Activated CD4-positive, alpha-beta T cell treated with anti-CD3 and anti-CD28 coated beads, Interleukin-2, amount 10 ng/mL, durations not matched to agents 7 days and 5 days (primary cell): ENCODE results near the gene NFE2L3. TPM values are rescaled to one million over a fixed set of nuclear protein-coding genes. Genes with fewer than 3 reads are reported as not detected.
A peak's percentile ranks its signal among the peaks of the same experiment; 100 is the strongest.
"Not testable (repeated sequence)": the region's sequence is repeated elsewhere in the genome, so short reads cannot be mapped to it uniquely, and the experiment has no call there.

Experiments used
- CTCF ChIA-PET: fragments of 350-600 bp; sonication (Branson Sonifier 250); formaldehyde crosslinking; loops from one replicate; lab custom pipeline; 2021; ENCODE audit warnings: antibody characterized with exemption; lab: Charles Lee
- POLR2A ChIA-PET: fragments of 350-600 bp; sonication (Branson Sonifier 250); formaldehyde crosslinking; loops from one replicate; lab custom pipeline; 2021; ENCODE audit warnings: antibody characterized with exemption; lab: Charles Lee
- DNase-seq: peaks from one replicate; pipeline ENCODE4 v3.0.0-alpha.2; 2020
- H3K27ac Mint-ChIP-seq: one replicate; pipeline ENCODE4 v1.8.0; 2021; ENCODE audit warnings: mild to moderate bottlenecking, moderate library complexity, mixed read lengths
- H3K27me3 Mint-ChIP-seq: one replicate; pipeline ENCODE4 v1.8.0; 2021; ENCODE audit warnings: mixed read lengths
- H3K36me3 Mint-ChIP-seq: one replicate; pipeline ENCODE4 v1.8.0; 2021; ENCODE audit warnings: low read depth, mixed read lengths
- H3K4me1 Mint-ChIP-seq: one replicate; pipeline ENCODE4 v1.8.0; 2021; ENCODE audit warnings: mixed read lengths
- H3K4me3 Mint-ChIP-seq: one replicate; pipeline ENCODE4 v1.8.0; 2021; ENCODE audit warnings: mild to moderate bottlenecking, moderate library complexity, mixed read lengths
- H3K9me3 Mint-ChIP-seq: one replicate; pipeline ENCODE4 v1.8.0; 2021; ENCODE audit warnings: mixed read lengths
- total RNA-seq, 2 experiments: library from RNA; stranded (reverse); gene quantifications; one replicate each; pipeline ENCODE4 v1.2.3, GENCODE V29; 2021

The NFE2L3 gene
- total RNA-seq, 2 experiments from 2014 or later: 12.0 to 15.3 TPM

- DNase-seq: no peak
- peaks cover 51% of the 10 kb centered on the region for H3K4me1 Mint-ChIP-seq
- POLR2A ChIA-PET: no interaction called here
- H3K9me3 Mint-ChIP-seq: no peaks in the 10 kb centered on the region
- H3K27ac Mint-ChIP-seq: peak overlapping the region; percentile 98
- no peaks in the 10 kb centered on the region for H3K36me3 Mint-ChIP-seq
- CTCF ChIA-PET: interaction anchor here (0.5 to 3.6 kb wide), 9 partner anchors 10 to 258 kb away, joined by 3 to 17 read pairs (median 4); no protein-coding TSS in a partner anchor
- peak overlapping the region; percentile 90 for H3K4me3 Mint-ChIP-seq
- no peaks in the 10 kb centered on the region for H3K27me3 Mint-ChIP-seq
These were observed 902 bp upstream of the NFE2L3 start for GRCh38 chr7:26151096-26151495.

GRCh38 chr7:26151650-26151952 lies 397 bp upstream of the NFE2L3 start:
- peaks cover 56% of the 10 kb centered on the region for H3K4me1 Mint-ChIP-seq
- peak overlapping the region; percentile 90 for H3K4me3 Mint-ChIP-seq
- DNase-seq: no peak
- H3K36me3 Mint-ChIP-seq: no peaks in the 10 kb centered on the region
- POLR2A ChIA-PET: interaction anchor here (1.5 kb wide), 1 partner anchor 48 kb away, joined by 10 read pairs; no protein-coding TSS in a partner anchor
- H3K27ac Mint-ChIP-seq: peak overlapping the region; percentile 98
- no peaks in the 10 kb centered on the region for H3K9me3 Mint-ChIP-seq
- CTCF ChIA-PET: interaction anchor here (0.5 to 3.6 kb wide), 16 partner anchors 9 to 289 kb away, joined by 3 to 17 read pairs (median 4); no protein-coding TSS in a partner anchor
- H3K27me3 Mint-ChIP-seq: no peaks in the 10 kb centered on the region

GRCh38 chr7:26152782-26153240 lies 813 bp downstream of the NFE2L3 start:
- POLR2A ChIA-PET: interaction anchor here (1.1 to 1.5 kb wide), 2 partner anchors 36 to 47 kb away, joined by 3 to 10 read pairs; no protein-coding TSS in a partner anchor
- H3K27ac Mint-ChIP-seq: peak overlapping the region; percentile 91
- peak; percentile 41 for DNase-seq
- H3K4me3 Mint-ChIP-seq: peak overlapping the region; percentile 88
- H3K9me3 Mint-ChIP-seq, H3K36me3 Mint-ChIP-seq, H3K27me3 Mint-ChIP-seq: not testable (repeated sequence)
- H3K4me1 Mint-ChIP-seq: peaks cover 68% of the 10 kb centered on the region
- CTCF ChIA-PET: interaction anchor here (1.2 to 3.6 kb wide), 6 partner anchors 9 to 290 kb away, joined by 3 to 17 read pairs (median 6); no protein-coding TSS in a partner anchor

GRCh38 chr7:26153241-26153822 lies 1.3 kb downstream of the NFE2L3 start:
- peak overlapping the region; percentile 88 for H3K4me3 Mint-ChIP-seq
- peaks cover 6% of the 10 kb centered on the region for H3K36me3 Mint-ChIP-seq
- DNase-seq: no peak
- ChIA-PET POLR2A (no interaction called here), CTCF (interaction anchor here (1.4 to 3.2 kb wide), 2 partner anchors 14 to 291 kb away, joined by 4 to 16 read pairs; no protein-coding TSS in a partner anchor)
- peaks cover 74% of the 10 kb centered on the region for H3K4me1 Mint-ChIP-seq
- no peaks in the 10 kb centered on the region for H3K27me3 Mint-ChIP-seq
- no peaks in the 10 kb centered on the region for H3K9me3 Mint-ChIP-seq
- H3K27ac Mint-ChIP-seq: peak overlapping the region; percentile 91

GRCh38 chr7:26153823-26154783 lies 2.1 kb downstream of the NFE2L3 start:
- Mint-ChIP-seq H3K4me3 (peak overlapping the region; percentile 88), H3K36me3 (peaks cover 8% of the 10 kb centered on the region), H3K27me3 (no peaks in the 10 kb centered on the region), H3K4me1 (peaks cover 81% of the 10 kb centered on the region), H3K9me3 (no peaks in the 10 kb centered on the region), H3K27ac (peak overlapping the region; percentile 91)
- CTCF ChIA-PET: interaction anchor here (0.9 to 3.2 kb wide), 3 partner anchors 13 to 63 kb away, joined by 3 to 16 read pairs (median 9); no protein-coding TSS in a partner anchor
- POLR2A ChIA-PET: no interaction called here
- DNase-seq: no peak

- H3K9me3 Mint-ChIP-seq: no peaks in the 10 kb centered on the region
- no peak for DNase-seq
- peaks cover 18% of the 10 kb centered on the region for H3K36me3 Mint-ChIP-seq
- ChIA-PET POLR2A (interaction anchor here (0.5 to 1.6 kb wide), 7 partner anchors 36 to 833 kb away, joined by 3 to 5 read pairs (median 4); partner anchors contain the start of genes CBX3, HNRNPA2B1 and SNX10), CTCF (interaction anchor here (0.5 to 3.2 kb wide), 7 partner anchors 11 to 301 kb away, joined by 3 to 16 read pairs (median 3); no protein-coding TSS in a partner anchor)
- H3K27ac Mint-ChIP-seq: peak overlapping the region; percentile 78
- peak overlapping the region; percentile 68 for H3K4me3 Mint-ChIP-seq
- no peaks in the 10 kb centered on the region for H3K27me3 Mint-ChIP-seq
- H3K4me1 Mint-ChIP-seq: peaks cover 85% of the 10 kb centered on the region
These were observed 3.8 kb downstream of the NFE2L3 start for GRCh38 chr7:26155531-26156375.

- POLR2A ChIA-PET: interaction anchor here (0.7 to 1.6 kb wide), 4 partner anchors 40 to 135 kb away, joined by 3 to 5 read pairs (median 4); partner anchors contain the start of genes CBX3, HNRNPA2B1 and SNX10
- Mint-ChIP-seq H3K9me3 (no peaks in the 10 kb centered on the region), H3K36me3 (peaks cover 20% of the 10 kb centered on the region)
These were observed 4.7 kb downstream of the NFE2L3 start for GRCh38 chr7:26156451-26157420.

GRCh38 chr7:26157520-26158105 lies 5.6 kb downstream of the NFE2L3 start:
- POLR2A ChIA-PET: interaction anchor here (0.5 kb wide), 1 partner anchor 1733 kb away, joined by 3 read pairs; no protein-coding TSS in a partner anchor
- peak overlapping the region; percentile 46 for H3K27ac Mint-ChIP-seq

More at GRCh38 chr7:26156451-26157420, 4.7 kb downstream of the NFE2L3 start:
- CTCF ChIA-PET: interaction anchor here (0.6 to 3.2 kb wide), 7 partner anchors 9 to 40 kb away, joined by 3 to 16 read pairs (median 6); no protein-coding TSS in a partner anchor
- peak overlapping the region; percentile 78 for H3K27ac Mint-ChIP-seq
- peaks cover 78% of the 10 kb centered on the region for H3K4me1 Mint-ChIP-seq
- H3K4me3 Mint-ChIP-seq: peak overlapping the region; percentile 68
- DNase-seq: peak; percentile 56
- no peaks in the 10 kb centered on the region for H3K27me3 Mint-ChIP-seq

GRCh38 chr7:26159243-26159642 lies 7.2 kb downstream of the NFE2L3 start:
- Mint-ChIP-seq H3K27me3 (no peaks in the 10 kb centered on the region), H3K4me1 (peaks cover 68% of the 10 kb centered on the region), H3K36me3 (peaks cover 31% of the 10 kb centered on the region), H3K27ac (no peak overlapping the region), H3K4me3 (no peak overlapping the region), H3K9me3 (peaks cover 3% of the 10 kb centered on the region)
- ChIA-PET CTCF (no interaction called here), POLR2A (no interaction called here)
- DNase-seq: no peak

More at GRCh38 chr7:26157520-26158105, 5.6 kb downstream of the NFE2L3 start:
- no peaks in the 10 kb centered on the region for H3K9me3 Mint-ChIP-seq
- CTCF ChIA-PET: interaction anchor here (0.5 to 1.8 kb wide), 5 partner anchors 8 to 64 kb away, joined by 3 to 6 read pairs (median 5); no protein-coding TSS in a partner anchor
- H3K4me1 Mint-ChIP-seq: peaks cover 77% of the 10 kb centered on the region
- H3K4me3 Mint-ChIP-seq: no peak overlapping the region
- DNase-seq: no peak
- no peaks in the 10 kb centered on the region for H3K27me3 Mint-ChIP-seq
- peaks cover 22% of the 10 kb centered on the region for H3K36me3 Mint-ChIP-seq

GRCh38 chr7:26160896-26161295 lies 8.9 kb downstream of the NFE2L3 start:
- Mint-ChIP-seq H3K4me3 (no peak overlapping the region), H3K27ac (no peak overlapping the region), H3K9me3 (peaks cover 3% of the 10 kb centered on the region), H3K36me3 (peaks cover 34% of the 10 kb centered on the region), H3K4me1 (peaks cover 59% of the 10 kb centered on the region), H3K27me3 (no peaks in the 10 kb centered on the region)
- DNase-seq: no peak
- ChIA-PET CTCF (interaction anchor here (1.2 to 3.8 kb wide), 7 partner anchors 10 to 40 kb away, joined by 3 to 17 read pairs (median 6); partner anchors contain the start of genes HNRNPA2B1 and NFE2L3), POLR2A (interaction anchor here (0.8 kb wide), 1 partner anchor 31 kb away, joined by 3 read pairs; no protein-coding TSS in a partner anchor)
